Superior temporal gyrus (tissue), 1 donor: Measurements from ENCODE around the gene EXD3.
"Not testable (repeated sequence)": the region's sequence is repeated elsewhere in the genome, so short reads cannot be mapped to it uniquely, and the experiment has no call there.

Experiments
- DNase-seq: peaks from one replicate; pipeline ENCODE4 v3.0.0-alpha.2; 2016; ENCODE audit errors: extremely low spot score

Gene EXD3

GRCh38 chr9:137458194-137459151 is 35.5 kb upstream of the EXD3 start:
- DNase-seq: peak; percentile 58

- DNase-seq: no peak
These were observed 34.6 kb upstream of the EXD3 start for GRCh38 chr9:137457406-137458193.

GRCh38 chr9:137456864-137457405 is 34.0 kb upstream of the EXD3 start:
- DNase-seq: no peak

GRCh38 chr9:137456061-137456863 is 33.3 kb upstream of the EXD3 start:
- no peak for DNase-seq

- DNase-seq: no peak
These were observed 32.5 kb upstream of the EXD3 start for GRCh38 chr9:137455359-137455991.

- DNase-seq: no peak
These were observed 31.8 kb upstream of the EXD3 start for GRCh38 chr9:137454597-137455358.

- DNase-seq: no peak
These were observed 31.2 kb upstream of the EXD3 start for GRCh38 chr9:137454145-137454596.

GRCh38 chr9:137453643-137454081 is 30.7 kb upstream of the EXD3 start:
- no peak for DNase-seq

- no peak for DNase-seq
These were observed 30.0 kb upstream of the EXD3 start for GRCh38 chr9:137452761-137453642.

- no peak for DNase-seq
These were observed 29.2 kb upstream of the EXD3 start for GRCh38 chr9:137452006-137452760.

DNA sequence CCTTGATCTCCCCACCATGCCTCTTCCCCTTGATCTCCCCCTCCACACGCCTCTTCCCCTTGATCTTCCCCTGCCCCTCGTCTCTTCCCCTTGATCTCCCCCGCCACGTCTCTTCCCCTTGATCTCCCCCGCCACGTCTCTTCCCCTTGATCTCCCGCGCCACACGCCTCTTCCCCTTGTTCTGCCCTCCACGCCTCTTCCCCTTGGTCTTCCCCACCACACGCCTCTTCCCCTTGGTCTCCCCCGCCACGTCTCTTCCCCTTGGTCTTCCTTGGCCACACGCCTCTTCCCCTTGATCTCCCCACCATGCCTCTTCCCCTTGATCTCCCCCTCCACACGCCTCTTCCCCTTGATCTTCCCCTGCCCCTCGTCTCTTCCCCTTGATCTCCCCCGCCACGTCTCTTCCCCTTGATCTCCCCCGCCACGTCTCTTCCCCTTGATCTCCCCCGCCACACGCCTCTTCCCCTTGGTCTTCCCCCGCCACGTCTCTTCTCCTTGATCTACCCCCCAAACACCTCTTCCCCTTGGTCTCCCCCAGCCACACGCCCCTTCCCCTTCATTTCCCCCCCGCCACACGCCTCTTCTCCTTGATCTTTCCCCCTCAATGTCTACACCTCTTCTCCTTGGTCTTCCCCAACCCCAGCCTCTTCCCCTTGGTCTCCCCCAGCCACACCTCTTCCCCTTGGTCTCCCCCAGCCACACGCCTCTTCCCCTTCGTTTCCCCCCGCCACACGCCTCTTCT is 28.5 kb upstream of the EXD3 start:
- DNase-seq: not testable (repeated sequence)

GRCh38 chr9:137450539-137451222 is 27.7 kb upstream of the EXD3 start:
- DNase-seq: not testable (repeated sequence)

DNA sequence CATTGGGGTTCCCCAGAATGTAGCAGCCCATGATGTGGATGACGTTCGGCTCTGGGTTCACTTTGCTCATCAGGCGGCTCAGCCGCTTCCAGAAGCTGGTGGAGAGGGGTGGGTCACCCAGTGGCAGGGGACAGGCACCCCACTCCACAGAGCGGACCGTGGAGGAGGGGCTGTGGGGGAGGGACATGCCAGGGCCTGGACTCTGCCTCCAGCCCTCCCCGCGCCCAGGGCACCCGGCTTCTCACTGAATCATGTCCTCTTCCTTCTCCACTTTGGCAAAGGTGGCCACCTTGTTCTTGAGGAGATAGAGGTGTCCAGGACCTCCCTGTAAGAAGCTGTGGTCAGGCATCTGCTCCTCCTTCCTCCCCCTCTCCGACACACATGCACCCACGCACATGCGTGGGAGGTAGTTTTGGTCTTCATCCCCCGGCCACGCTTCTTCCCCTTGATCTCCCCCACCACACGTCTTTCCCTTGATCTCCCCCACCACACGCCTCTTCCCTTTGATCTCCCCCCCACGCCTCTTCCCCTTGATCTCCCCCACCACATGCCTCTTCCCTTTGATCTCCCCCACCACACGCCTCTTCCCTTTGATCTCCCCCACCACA is 27.1 kb upstream of the EXD3 start:
- no peak for DNase-seq

- DNase-seq: no peak
These were observed 26.3 kb upstream of the EXD3 start for GRCh38 chr9:137449081-137449844.

DNA sequence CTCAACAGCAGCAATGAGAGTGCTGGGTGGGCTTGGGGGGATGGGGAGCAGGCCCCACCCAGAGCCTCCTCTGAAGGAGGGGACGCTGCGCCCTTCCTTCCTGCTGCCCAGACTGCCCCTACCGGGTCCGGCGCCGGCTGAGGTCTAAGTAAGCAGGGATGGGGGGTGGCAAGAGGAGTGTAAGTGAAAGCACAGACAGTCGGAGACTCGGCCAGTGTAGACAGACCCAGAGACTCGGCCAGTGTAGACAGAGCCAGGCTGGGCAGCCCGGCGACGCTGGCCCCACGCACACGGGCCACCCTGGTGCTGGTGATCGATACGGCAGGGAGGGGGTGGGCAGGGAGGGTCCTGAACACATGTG is 25.6 kb upstream of the EXD3 start:
- no peak for DNase-seq
